H7 (cell line): ENCODE measurements around the gene PTPRG. TPM values are rescaled to one million over a fixed set of nuclear protein-coding genes. Genes with fewer than 3 reads are reported as not detected.
A peak's percentile ranks its signal among the peaks of the same experiment; 100 is the strongest.

Source experiments
- DNase-seq: peaks from one replicate; pipeline ENCODE4 v3.0.0; 2012
- H3K27me3 ChIP-seq: 2 replicates; pipeline ENCODE4 v1.6.0; 2011; ENCODE audit warnings: mild to moderate bottlenecking, low read length; ENCODE audit not compliant: control insufficient read depth, insufficient read depth
- H3K36me3 ChIP-seq: replicated peaks from 2 replicates; pipeline ENCODE4 v1.5.1; 2011; ENCODE audit warnings: low read length; ENCODE audit not compliant: control insufficient read depth, insufficient read depth
- H3K4me3 ChIP-seq: 2 replicates; pipeline ENCODE4 v1.5.1; 2011; ENCODE audit warnings: low read depth, mild to moderate bottlenecking, control low read depth, low read length, moderate library complexity; ENCODE audit not compliant: insufficient read depth
- total RNA-seq: library from RNA; depleted of rRNA; stranded (reverse); fragments of >200 nt; shearing (Covaris generic); gene quantifications from 2 replicates; pipeline ENCODE4 v1.2.3, GENCODE V29; 2014

Gene PTPRG
- total RNA-seq, 1 experiment from 2014 or later = 54.4 TPM

- no peak for DNase-seq
- H3K36me3 ChIP-seq = no peaks in the 10 kb centered on the region; the same call in 1 of the 2 replicates
- no peaks in the 10 kb centered on the region for H3K27me3 ChIP-seq
- no peak overlapping the region for H3K4me3 ChIP-seq
These were observed 628.0 kb downstream of the PTPRG start for GRCh38 chr3:62189376-62189698.

DNA sequence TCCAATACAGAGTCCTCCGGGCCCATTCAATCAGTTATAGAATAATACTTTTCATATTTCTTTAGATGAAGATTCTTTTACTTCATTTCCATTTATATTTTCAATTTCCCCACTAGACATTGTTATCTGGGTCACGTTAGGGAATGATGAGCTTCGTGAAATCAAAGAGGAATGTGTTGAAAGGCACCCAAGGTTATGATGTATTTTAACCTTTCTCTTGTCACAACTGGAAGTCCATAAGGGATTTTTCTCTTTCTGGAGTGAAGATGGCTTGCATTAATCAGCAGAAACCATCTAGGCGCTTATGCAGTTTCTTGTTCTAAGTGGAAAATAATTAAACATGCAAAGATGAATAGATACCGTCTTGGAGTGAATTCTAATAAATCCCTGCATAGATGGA lies 631.5 kb downstream of the PTPRG start:
- Histone ChIP-seq H3K36me3 (no peaks in the 10 kb centered on the region; the same call in 1 of the 2 replicates), H3K4me3 (no peak overlapping the region), H3K27me3 (no peaks in the 10 kb centered on the region)
- no peak for DNase-seq

- H3K36me3 ChIP-seq = no peaks in the 10 kb centered on the region; the same call in 1 of the 2 replicates
- no peak for DNase-seq
These were observed 632.4 kb downstream of the PTPRG start for GRCh38 chr3:62193586-62194345.

GRCh38 chr3:62197350-62198012 lies 636.1 kb downstream of the PTPRG start:
- no peak for DNase-seq
- peaks cover 1% of the 10 kb centered on the region; the same call in 1 of the 2 replicates for H3K36me3 ChIP-seq
- H3K27me3 ChIP-seq = no peaks in the 10 kb centered on the region
- H3K4me3 ChIP-seq = no peak overlapping the region

More at GRCh38 chr3:62193586-62194345, 632.4 kb downstream of the PTPRG start:
- Histone ChIP-seq H3K4me3 (no peak overlapping the region), H3K27me3 (no peaks in the 10 kb centered on the region)

GRCh38 chr3:62199126-62199525 lies 637.8 kb downstream of the PTPRG start:
- peaks cover 2% of the 10 kb centered on the region; the same call in 1 of the 2 replicates for H3K36me3 ChIP-seq
- no peaks in the 10 kb centered on the region for H3K27me3 ChIP-seq
- DNase-seq = no peak
- H3K4me3 ChIP-seq = no peak overlapping the region

DNA sequence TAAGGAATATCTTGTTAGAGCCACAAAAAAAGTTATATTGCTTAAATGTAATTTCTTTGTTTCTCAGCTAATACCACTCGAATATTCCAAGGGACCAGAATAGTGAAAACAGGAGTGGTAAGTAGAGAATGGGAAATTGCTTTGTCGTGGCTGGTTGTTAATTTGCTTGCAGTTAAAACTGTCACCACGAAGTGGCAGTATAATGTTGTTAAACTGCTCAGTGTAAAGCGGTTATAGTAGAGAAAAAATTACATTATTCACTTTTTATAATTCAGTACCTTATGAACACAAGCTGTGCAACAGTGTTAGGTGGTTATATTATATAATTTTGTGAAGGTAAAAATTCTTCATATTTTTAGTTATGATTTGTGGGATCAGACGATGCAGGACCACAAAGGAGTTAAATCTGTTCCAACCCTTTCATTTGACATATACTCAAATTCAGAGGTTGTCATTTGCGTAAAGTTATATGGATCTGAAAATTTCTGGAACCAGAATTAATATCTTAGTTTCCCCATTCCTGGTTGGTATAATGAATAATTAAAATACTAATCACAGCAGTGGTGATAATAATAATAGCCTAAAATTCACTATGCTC lies 640.2 kb downstream of the PTPRG start:
- DNase-seq = peak; percentile 72
- H3K4me3 ChIP-seq = no peak overlapping the region
- H3K27me3 ChIP-seq = no peaks in the 10 kb centered on the region
- H3K36me3 ChIP-seq = peaks cover 2% of the 10 kb centered on the region; the same call in 1 of the 2 replicates

- H3K36me3 ChIP-seq = peaks cover 2% of the 10 kb centered on the region; the same call in 1 of the 2 replicates
- no peak for DNase-seq
- H3K27me3 ChIP-seq = no peaks in the 10 kb centered on the region
- H3K4me3 ChIP-seq = no peak overlapping the region
These were observed 641.8 kb downstream of the PTPRG start for GRCh38 chr3:62203152-62203551.

GRCh38 chr3:62203561-62203960 lies 642.2 kb downstream of the PTPRG start:
- DNase-seq = no peak
- Histone ChIP-seq H3K36me3 (peaks cover 2% of the 10 kb centered on the region; the same call in 1 of the 2 replicates), H3K4me3 (no peak overlapping the region), H3K27me3 (no peaks in the 10 kb centered on the region)

DNA sequence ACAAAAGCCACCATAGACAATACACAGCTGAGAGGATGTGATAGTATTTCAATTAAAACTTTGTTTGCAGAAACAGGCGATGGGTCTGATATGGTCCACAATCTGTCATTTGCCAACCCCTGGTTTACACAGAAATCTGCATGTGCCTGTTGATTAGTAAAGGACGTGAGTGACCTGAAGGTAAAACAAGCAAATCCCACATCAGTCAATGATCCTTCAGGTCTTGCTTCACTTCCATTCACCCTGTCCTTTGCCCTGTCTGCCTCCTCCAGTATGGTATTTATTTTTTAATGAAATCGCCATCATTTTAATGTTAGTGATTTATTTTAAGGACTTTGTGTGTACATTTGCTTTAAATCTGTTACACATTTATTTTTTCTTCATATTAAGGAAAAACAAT lies 645.8 kb downstream of the PTPRG start:
- no peak overlapping the region for H3K4me3 ChIP-seq
- no peak for DNase-seq
- no peaks in the 10 kb centered on the region for H3K27me3 ChIP-seq
- peaks cover 2% of the 10 kb centered on the region; the same call in 1 of the 2 replicates for H3K36me3 ChIP-seq

GRCh38 chr3:62208385-62208784 lies 647.0 kb downstream of the PTPRG start:
- H3K27me3 ChIP-seq = no peaks in the 10 kb centered on the region
- DNase-seq = no peak
- no peak overlapping the region for H3K4me3 ChIP-seq
- no peaks in the 10 kb centered on the region for H3K36me3 ChIP-seq

DNA sequence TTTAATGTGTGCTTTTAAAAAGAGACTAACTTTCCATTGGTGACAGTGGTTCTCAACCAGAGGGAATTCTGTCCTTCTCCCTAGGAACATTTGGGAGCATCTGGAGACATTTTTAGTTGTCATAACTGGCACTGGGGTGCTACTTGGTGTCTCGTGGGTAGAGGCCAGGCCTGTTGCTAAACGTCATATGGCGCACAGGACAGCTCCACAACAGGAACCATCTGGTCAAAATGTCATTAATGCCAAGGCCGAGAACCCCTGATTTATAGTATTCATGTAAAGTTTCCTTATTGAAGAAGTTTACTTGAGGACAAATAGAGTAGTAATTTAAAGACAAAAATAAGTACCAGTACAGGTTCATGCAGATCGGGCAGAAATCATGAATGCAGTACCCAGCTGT lies 647.7 kb downstream of the PTPRG start:
- no peaks in the 10 kb centered on the region for H3K36me3 ChIP-seq
- H3K27me3 ChIP-seq = no peaks in the 10 kb centered on the region
- H3K4me3 ChIP-seq = no peak overlapping the region
- no peak for DNase-seq

DNA sequence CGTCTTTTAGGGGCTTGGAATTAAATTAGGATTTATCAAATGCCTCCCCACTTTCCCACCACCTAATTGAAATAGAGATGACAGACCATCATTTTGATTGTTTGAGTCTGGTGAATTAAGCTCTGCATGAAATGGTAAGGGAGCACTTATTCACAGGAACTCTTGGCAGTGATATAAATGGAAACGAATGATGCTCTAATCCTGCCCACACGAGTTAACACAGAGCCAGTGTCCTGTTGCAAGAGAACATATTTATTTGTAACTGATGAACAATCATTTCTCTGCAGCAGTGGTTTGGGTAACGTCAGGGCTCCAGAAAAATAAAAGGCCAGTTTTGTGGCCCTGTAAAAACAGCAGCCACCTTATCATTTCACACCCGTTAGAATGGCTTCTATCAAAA lies 648.6 kb downstream of the PTPRG start:
- DNase-seq = no peak
- Histone ChIP-seq H3K36me3 (no peaks in the 10 kb centered on the region), H3K4me3 (no peak overlapping the region), H3K27me3 (no peaks in the 10 kb centered on the region)

- Histone ChIP-seq H3K4me3 (no peak overlapping the region), H3K36me3 (no peaks in the 10 kb centered on the region), H3K27me3 (no peaks in the 10 kb centered on the region)
- peak; percentile 49 for DNase-seq
These were observed 650.5 kb downstream of the PTPRG start for GRCh38 chr3:62211675-62212429.

DNA sequence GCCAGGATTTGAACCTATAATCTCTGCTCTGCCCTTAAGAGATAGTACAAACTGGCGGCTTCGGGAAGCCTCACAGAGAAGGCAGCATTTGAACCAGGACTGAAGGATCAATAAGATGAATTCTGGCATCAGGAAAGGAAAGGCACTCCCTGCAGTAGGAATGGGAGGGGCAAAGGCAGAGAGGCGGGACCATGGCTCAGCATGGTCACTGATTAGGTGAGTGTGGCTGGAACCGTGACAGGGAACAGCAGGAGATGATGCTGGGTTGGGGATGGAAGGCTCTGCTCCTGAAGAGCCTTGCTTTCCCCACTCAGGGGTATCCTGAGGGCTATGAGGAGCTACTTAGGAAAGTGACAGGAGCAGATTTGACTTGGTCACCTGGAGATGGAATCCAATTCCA lies 653.5 kb downstream of the PTPRG start:
- H3K4me3 ChIP-seq = no peak overlapping the region
- H3K27me3 ChIP-seq = no peaks in the 10 kb centered on the region
- no peak for DNase-seq
- no peaks in the 10 kb centered on the region for H3K36me3 ChIP-seq
